H1 (cell line): Measurements from ENCODE around the gene AMPH. TPM values are rescaled to one million over a fixed set of nuclear protein-coding genes. Genes with fewer than 3 reads are reported as not detected.
"Not testable (repeated sequence)": the region's sequence is repeated elsewhere in the genome, so short reads cannot be mapped to it uniquely, and the experiment has no call there.

ENCODE experiments used
- CTCF ChIA-PET: fragments of 300-600 bp; sonication (Branson Sonifier 250); formaldehyde crosslinking; loops from one replicate; lab custom pipeline; 2021; ENCODE audit not compliant: partially characterized antibody; lab: Charles Lee
- POLR2A ChIA-PET: fragments of 300-600 bp; sonication (Branson Sonifier 250); formaldehyde crosslinking; loops from one replicate; lab custom pipeline; 2021; ENCODE audit warnings: inconsistent platforms; ENCODE audit not compliant: partially characterized antibody; lab: Charles Lee
- DNase-seq, 2 experiments: peaks; one replicate each; pipeline versions ENCODE4 v3.0.0 to v3.0.0-alpha.2; 2010 to 2022; ENCODE audit warnings: low spot score in 2 of 2, low read depth in 1 of 2, mixed read lengths in 1 of 2
- FAIRE-seq: peaks from 2 replicates; lab custom pipeline; 2011; peaks lifted over from hg19 to GRCh38; lab: Jason Lieb, UNC
- H2AFZ ChIP-seq: 2 replicates; pipeline ENCODE4 v1.8.1; 2012; ENCODE audit warnings: low read length, inconsistent platforms
- H2AK5ac ChIP-seq: 2 replicates; pipeline ENCODE4 v1.6.1; 2013; ENCODE audit warnings: low read depth, low read length
- H2BK120ac ChIP-seq: replicated peaks from 2 replicates; pipeline ENCODE3; 2013; ENCODE audit warnings: low read depth, low read length, inconsistent platforms
- H2BK12ac ChIP-seq: 2 replicates; pipeline ENCODE4 v1.6.1; 2013; ENCODE audit warnings: low read depth, low read length
- H2BK15ac ChIP-seq: 2 replicates; pipeline ENCODE4 v1.6.1; 2013; ENCODE audit warnings: low read length
- H2BK20ac ChIP-seq: 2 replicates; pipeline ENCODE4 v1.6.1; 2013; ENCODE audit warnings: low read length
- H2BK5ac ChIP-seq: 2 replicates; pipeline ENCODE4 v1.6.1; 2013; ENCODE audit warnings: low read depth, low read length
- H3K14ac ChIP-seq: 2 replicates; pipeline ENCODE4 v1.6.1; 2013; ENCODE audit warnings: inconsistent platforms; ENCODE audit not compliant: insufficient read length
- H3K18ac ChIP-seq: 2 replicates; pipeline ENCODE4 v1.6.1; 2013; ENCODE audit warnings: low read length; ENCODE audit errors: extremely low read depth
- H3K23ac ChIP-seq: 2 replicates; pipeline ENCODE4 v1.6.1; 2013; ENCODE audit warnings: inconsistent platforms; ENCODE audit not compliant: insufficient read length
- H3K23me2 ChIP-seq: 2 replicates; pipeline ENCODE4 v1.6.1; 2013; ENCODE audit warnings: low read depth, low read length
- H3K27ac ChIP-seq: 2 replicates; pipeline ENCODE4 v1.6.1; 2011; ENCODE audit warnings: low read depth, low read length, inconsistent platforms
- H3K27me3 ChIP-seq, 4 experiments: replicated peaks in 1 of 4; 1 replicate in 1 of 4; 2 replicates in 3 of 4; pipeline versions ENCODE4 v1.6.1 to v1.8.1; 2011 to 2013; ENCODE audit warnings: low read length in 3 of 4, mild to moderate bottlenecking in 3 of 4, inconsistent platforms in 2 of 4, mixed read lengths in 2 of 4, moderate library complexity in 1 of 4; ENCODE audit not compliant: control insufficient read depth in 3 of 4, insufficient read depth in 3 of 4; ENCODE audit errors: extremely low read depth in 1 of 4
- H3K36me3 ChIP-seq, 4 experiments: 2 replicates each; pipeline versions ENCODE4 v1.6.1 to v1.8.1; 2011 to 2013; ENCODE audit warnings: mild to moderate bottlenecking in 4 of 4, low read length in 3 of 4, moderate library complexity in 2 of 4, control low read depth in 1 of 4, inconsistent platforms in 1 of 4; ENCODE audit not compliant: insufficient read depth in 4 of 4, control insufficient read depth in 2 of 4
- H3K4ac ChIP-seq: replicated peaks from 2 replicates; pipeline ENCODE3; 2013; ENCODE audit warnings: low read length, low read depth, mixed read lengths, inconsistent platforms; ENCODE audit not compliant: insufficient read length
- H3K4me1 ChIP-seq, 4 experiments: replicated peaks in 1 of 4; 1 replicate in 1 of 4; 2 replicates in 3 of 4; pipeline versions ENCODE4 v1.6.1 to v1.8.1; 2011 to 2013; ENCODE audit warnings: low read length in 3 of 4, inconsistent platforms in 2 of 4, mixed read lengths in 1 of 4; ENCODE audit not compliant: insufficient read depth in 4 of 4, control insufficient read depth in 3 of 4
- H3K4me2 ChIP-seq, 2 experiments: 2 replicates each; pipeline versions ENCODE4 v1.6.1 to v1.8.1; 2011 to 2013; ENCODE audit warnings: low read depth in 2 of 2, low read length in 2 of 2, control low read depth in 1 of 2, inconsistent platforms in 1 of 2, mild to moderate bottlenecking in 1 of 2; ENCODE audit not compliant: insufficient read depth in 1 of 2
- H3K4me3 ChIP-seq, 4 experiments: fragments of 200-600, 300-600 bp in 1 of 4; sonication (generic), shearing (Covaris generic), sonication (Bioruptor Twin) in 1 of 4; 2 replicates each; pipeline versions ENCODE4 v1.5.1 to v1.8.1; 2011 to 2016; ENCODE audit warnings: low read length in 4 of 4, low read depth in 3 of 4, control low read depth in 2 of 4, inconsistent platforms in 2 of 4, mild to moderate bottlenecking in 2 of 4, mixed read lengths in 1 of 4, moderate library complexity in 1 of 4; ENCODE audit not compliant: insufficient read depth in 2 of 4; ENCODE audit errors: extremely low read depth in 1 of 4
- H3K56ac ChIP-seq: replicated peaks from 2 replicates; pipeline ENCODE3; 2013; ENCODE audit warnings: low read depth, mild to moderate bottlenecking, mixed read lengths, low read length, inconsistent platforms; ENCODE audit not compliant: insufficient read length
- H3K79me1 ChIP-seq: 2 replicates; pipeline ENCODE4 v1.6.1; 2013; ENCODE audit warnings: low read depth, low read length, control low read depth
- H3K79me2 ChIP-seq, 2 experiments: 2 replicates each; pipeline versions ENCODE4 v1.6.1 to v1.8.1; 2012 to 2013; ENCODE audit warnings: low read length in 2 of 2, mild to moderate bottlenecking in 2 of 2, inconsistent platforms in 1 of 2; ENCODE audit not compliant: insufficient read depth in 2 of 2, control insufficient read depth in 1 of 2
- H3K9ac ChIP-seq, 4 experiments: replicated peaks in 1 of 4; 1 replicate in 1 of 4; 2 replicates in 3 of 4; pipeline versions ENCODE4 v1.6.1 to v1.8.1; 2011 to 2013; ENCODE audit warnings: low read depth in 3 of 4, low read length in 3 of 4, control low read depth in 2 of 4, mild to moderate bottlenecking in 2 of 4, moderate library complexity in 2 of 4, inconsistent platforms in 1 of 4; ENCODE audit errors: extremely low read depth in 1 of 4
- H3K9me3 ChIP-seq, 2 experiments: 2 replicates each; pipeline versions ENCODE4 v1.6.1 to v1.8.1; 2012 to 2013; ENCODE audit warnings: mild to moderate bottlenecking in 2 of 2, moderate library complexity in 2 of 2, control low read depth in 1 of 2, inconsistent platforms in 1 of 2, low read depth in 1 of 2, low read length in 1 of 2, mixed read lengths in 1 of 2; ENCODE audit not compliant: insufficient read depth in 2 of 2
- H4K20me1 ChIP-seq, 2 experiments: replicated peaks in 1 of 2; 2 replicates each; pipeline versions ENCODE3 to v1.8.1; 2011 to 2013; ENCODE audit warnings: inconsistent platforms in 2 of 2, low read length in 2 of 2, mild to moderate bottlenecking in 1 of 2; ENCODE audit not compliant: insufficient read depth in 2 of 2, control insufficient read depth in 1 of 2
- H4K5ac ChIP-seq: 2 replicates; pipeline ENCODE4 v1.6.1; 2013; ENCODE audit warnings: low read length, low read depth, mixed read lengths, inconsistent platforms; ENCODE audit not compliant: insufficient read length
- H4K8ac ChIP-seq: 2 replicates; pipeline ENCODE4 v1.8.0; 2013; ENCODE audit warnings: mild to moderate bottlenecking, moderate library complexity, low read length, inconsistent platforms; ENCODE audit not compliant: insufficient read depth; ENCODE audit errors: extremely low read depth
- H4K91ac ChIP-seq: replicated peaks from 2 replicates; pipeline ENCODE3; 2013; ENCODE audit warnings: low read length, mixed read lengths, inconsistent platforms; ENCODE audit not compliant: insufficient read length
- CTCF ChIP-seq, 3 experiments: IDR thresholded peaks; 1 replicate in 2 of 3; 2 replicates in 1 of 3; pipeline versions ENCODE4 v1.5.1 to v1.6.1; 2011; ENCODE audit warnings: low read length in 3 of 3, mild to moderate bottlenecking in 3 of 3, inconsistent platforms in 2 of 3, low read depth in 1 of 3, moderate library complexity in 1 of 3; ENCODE audit not compliant: insufficient read depth in 1 of 3; ENCODE audit errors: control extremely low read depth in 1 of 3
- RAD21 ChIP-seq, 2 experiments: IDR thresholded peaks in 1 of 2; conservative IDR thresholded peaks in 1 of 2; 2 replicates each; pipeline ENCODE4 v1.6.1; 2011; ENCODE audit warnings: low read depth in 2 of 2, low read length in 2 of 2, improper control_type of control experiment in 1 of 2, inconsistent platforms in 1 of 2, mild to moderate bottlenecking in 1 of 2, moderate library complexity in 1 of 2
- WGBS, 2 experiments: shearing (Covaris generic) in 1 of 2; methylation state at CpG; one replicate each; pipeline versions ENCODE4 v1.1.6 to v1.1.7; 2013 to 2015; ENCODE audit warnings: low lambda C conversion rate in 2 of 2, mixed read lengths in 2 of 2, inconsistent platforms in 1 of 2, low coverage in 1 of 2, missing lambda C conversion rate in 1 of 2; ENCODE audit not compliant: insufficient replicate concordance in 2 of 2, insufficient coverage in 1 of 2, insufficient read length in 1 of 2; ENCODE audit errors: extremely low coverage in 1 of 2, missing lambda C conversion rate in 1 of 2; 5-methylcytosine and 5-hydroxymethylcytosine counted together
- polyA plus RNA-seq, 7 experiments: library from polyadenylated mRNA; depleted of rRNA in 3 of 7; stranded (reverse) in 5 of 7; unstranded in 2 of 7; fragments of >200 nt in 5 of 7; fragments of 200-250 nt in 2 of 7; gene quantifications; 1 replicate in 5 of 7; 2 replicates in 1 of 7; 4 replicates in 1 of 7; pipeline versions ENCODE4 v1.2.1 to v1.2.3, GENCODE V29; 2011 to 2013; ENCODE audit warnings: missing spikeins in 2 of 7, mixed read lengths in 2 of 7
- total RNA-seq: library from RNA; stranded (reverse); fragmentation: NEBNext Ultra II Directional; extraction: Animal tissue kit (Norgen Biotek cat#: 25700); gene quantifications from 2 replicates; pipeline ENCODE4 v1.2.1, GENCODE V29; 2021

The AMPH gene
- total and polyA plus RNA-seq, 2 of the 8 experiments (the other 6 are each of a cell fraction or from before 2014, with no cell fraction given): 7.3 to 12.2 TPM

GRCh38 chr7:38354271-38354851 lies 276.8 kb downstream of the AMPH start:
- CTCF ChIA-PET: interaction anchor here (0.9 to 1.0 kb wide), 4 partner anchors 13 to 438 kb away, joined by 3 to 6 read pairs (median 4); partner anchors contain the start of gene SFRP4
- FAIRE-seq, H3K4me2 ChIP-seq, H3K79me1 ChIP-seq, H3K18ac ChIP-seq, H3K27ac ChIP-seq: not testable (repeated sequence)
- peak; percentile 59 to 73 (median 71) for TF ChIP-seq CTCF (IDR thresholded peaks at IDR 0.05; ENCODE audit: control extremely low read depth in 1 of 3, insufficient read depth in 1 of 3, low read depth in 1 of 3, low read length in 3 of 3)
- peak; percentile 27 to 42; a peak in 3 of 4 replicates for TF ChIP-seq RAD21 (IDR thresholded peaks at IDR 0.05 in 1 of 2, conservative IDR thresholded peaks at IDR 0.05 in 1 of 2; ENCODE audit: low read depth in 2 of 2, low read length in 2 of 2)
- TF ChIP-seq, all 59 proteins: peak for 2; not testable (repeated sequence) for 57
- H3K4ac ChIP-seq, H2AFZ ChIP-seq, H2AK5ac ChIP-seq, H3K23me2 ChIP-seq, H4K8ac ChIP-seq, POLR2A ChIA-PET, H3K23ac ChIP-seq, H2BK120ac ChIP-seq, H3K79me2 ChIP-seq, H3K27me3 ChIP-seq, H3K4me1 ChIP-seq, H3K36me3 ChIP-seq, H3K9me3 ChIP-seq, H2BK20ac ChIP-seq, H4K20me1 ChIP-seq, H4K5ac ChIP-seq, H2BK5ac ChIP-seq, H3K56ac ChIP-seq, H3K9ac ChIP-seq, H2BK12ac ChIP-seq, H3K4me3 ChIP-seq, H2BK15ac ChIP-seq, H3K14ac ChIP-seq, H4K91ac ChIP-seq: not testable (repeated sequence)
- 60% methylated on average over 1 of the region's 8 CpGs; no CpG with 5 or more reads in 1 of the 2 experiments for WGBS, 2 experiments
- peak in 1 of 2 experiments; percentile 71 for DNase-seq
